Left ventricle myocardium superior (tissue), 1 donor: ENCODE measurements around the gene FJX1. TPM values are rescaled to one million over a fixed set of nuclear protein-coding genes. Genes with fewer than 3 reads are reported as not detected.

Source experiments
- ATAC-seq: fragments of 200-7000 bp; cut with Tn5 transposase; one replicate; pipeline ENCODE4 v1.9.1; 2020; ENCODE audit warnings: mild to moderate bottlenecking, moderate library complexity
- DNase-seq: peaks from one replicate; pipeline ENCODE4 v3.0.0-alpha.2; 2020
- intact Hi-C: fragments of 100-400 bp; cut with micrococcal nuclease; formaldehyde crosslinking; loops from one replicate; pipeline ENCODE4 v1.11.0; 2022
- long read RNA-seq: library from polyadenylated mRNA; unstranded; transcript quantifications from one replicate; pipeline ENCODE4 v2.0.0, GENCODE V29; 2021
- total RNA-seq: library from RNA; stranded (reverse); fragmentation: NEBNext Ultra II Directional; extraction: Animal tissue kit (Norgen Biotek cat#: 25700); gene quantifications from one replicate; pipeline ENCODE4 v1.2.1, GENCODE V29; 2021
- donor health status: DM: no; HTN: yes; CAD: no; lungs with severe emphysema.

FJX1 gene, protein sequence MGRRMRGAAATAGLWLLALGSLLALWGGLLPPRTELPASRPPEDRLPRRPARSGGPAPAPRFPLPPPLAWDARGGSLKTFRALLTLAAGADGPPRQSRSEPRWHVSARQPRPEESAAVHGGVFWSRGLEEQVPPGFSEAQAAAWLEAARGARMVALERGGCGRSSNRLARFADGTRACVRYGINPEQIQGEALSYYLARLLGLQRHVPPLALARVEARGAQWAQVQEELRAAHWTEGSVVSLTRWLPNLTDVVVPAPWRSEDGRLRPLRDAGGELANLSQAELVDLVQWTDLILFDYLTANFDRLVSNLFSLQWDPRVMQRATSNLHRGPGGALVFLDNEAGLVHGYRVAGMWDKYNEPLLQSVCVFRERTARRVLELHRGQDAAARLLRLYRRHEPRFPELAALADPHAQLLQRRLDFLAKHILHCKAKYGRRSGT
- 1.2 TPM for total RNA-seq
- long read RNA-seq, partial matches to known transcripts, result 0 of 4 reads
- long read RNA-seq, other reads (novel, unspliced or antisense), result 0 of 4 reads

DNA sequence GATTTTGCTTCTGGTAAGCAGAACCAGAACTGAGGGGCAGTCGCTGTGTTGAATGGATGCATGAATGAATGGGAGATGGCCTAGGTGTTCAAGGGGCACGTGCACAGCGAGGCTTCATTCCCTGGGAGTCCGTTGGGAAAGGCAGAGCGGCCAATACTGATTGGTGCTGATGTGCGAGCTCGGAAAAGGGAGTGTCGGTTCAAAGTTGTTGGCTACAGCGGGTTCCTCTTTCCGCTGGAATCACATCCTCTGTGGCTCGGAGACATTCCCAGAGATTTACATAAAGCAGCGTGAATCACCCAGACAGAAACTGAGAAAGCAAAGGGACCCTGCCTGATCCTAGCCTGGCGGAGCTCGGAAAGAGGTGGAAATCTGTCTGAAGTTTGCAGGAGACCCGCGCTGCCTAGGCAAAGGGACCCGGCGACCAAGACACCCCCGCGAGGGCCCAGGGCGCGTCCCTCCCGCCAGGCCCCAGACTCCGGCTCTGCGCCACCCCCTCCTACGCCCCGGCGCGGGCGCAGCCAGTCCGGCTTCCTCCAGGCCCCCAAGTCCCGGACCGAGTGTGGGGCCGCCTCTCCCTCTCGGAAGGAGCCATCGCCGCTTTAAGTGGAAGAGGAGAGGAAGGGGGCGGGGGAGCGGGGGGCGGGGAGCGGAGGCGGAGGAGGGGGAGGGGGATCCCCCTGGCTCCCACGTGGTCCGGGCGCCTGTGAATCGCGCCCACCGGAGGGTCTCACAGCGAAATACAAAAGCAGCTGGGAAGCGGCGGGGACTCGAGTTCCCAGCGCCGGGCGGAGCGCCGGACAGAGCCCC is at the start of gene FJX1:
FJX1 (plus strand) TSS at position 774 of the 810 bp plus-strand sequence. CDS start 177 bp downstream, outside the sequence.
- DNase-seq (peak; percentile 70), ATAC-seq (peak; percentile 74)
- intact Hi-C loops, result loop anchor here (10.0 kb wide), 3 partner anchors 517 to 857 kb away; no protein-coding TSS in a partner anchor

DNA sequence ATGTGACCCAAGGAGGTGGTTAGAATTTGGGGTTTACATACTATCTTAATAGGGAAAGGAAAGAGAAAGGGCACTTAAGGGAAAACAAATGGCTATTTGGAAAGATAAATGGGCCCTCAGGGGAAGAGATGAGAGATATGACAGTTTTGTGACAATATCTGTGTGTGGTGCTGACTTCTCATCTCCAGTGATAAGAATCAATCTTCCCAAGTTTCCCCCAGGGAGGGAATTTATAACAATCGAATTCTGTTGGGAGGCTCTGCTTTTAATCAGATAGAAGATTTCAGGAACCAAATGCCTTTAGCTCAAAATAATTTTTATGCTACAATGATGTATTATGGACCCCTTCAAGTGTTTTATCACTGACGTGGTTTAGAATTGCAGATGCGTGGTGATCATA is 46.6 kb upstream of the FJX1 start:
- DNase-seq, result no peak
- intact Hi-C loops, result no loop called here
- ATAC-seq, result no peak

DNA sequence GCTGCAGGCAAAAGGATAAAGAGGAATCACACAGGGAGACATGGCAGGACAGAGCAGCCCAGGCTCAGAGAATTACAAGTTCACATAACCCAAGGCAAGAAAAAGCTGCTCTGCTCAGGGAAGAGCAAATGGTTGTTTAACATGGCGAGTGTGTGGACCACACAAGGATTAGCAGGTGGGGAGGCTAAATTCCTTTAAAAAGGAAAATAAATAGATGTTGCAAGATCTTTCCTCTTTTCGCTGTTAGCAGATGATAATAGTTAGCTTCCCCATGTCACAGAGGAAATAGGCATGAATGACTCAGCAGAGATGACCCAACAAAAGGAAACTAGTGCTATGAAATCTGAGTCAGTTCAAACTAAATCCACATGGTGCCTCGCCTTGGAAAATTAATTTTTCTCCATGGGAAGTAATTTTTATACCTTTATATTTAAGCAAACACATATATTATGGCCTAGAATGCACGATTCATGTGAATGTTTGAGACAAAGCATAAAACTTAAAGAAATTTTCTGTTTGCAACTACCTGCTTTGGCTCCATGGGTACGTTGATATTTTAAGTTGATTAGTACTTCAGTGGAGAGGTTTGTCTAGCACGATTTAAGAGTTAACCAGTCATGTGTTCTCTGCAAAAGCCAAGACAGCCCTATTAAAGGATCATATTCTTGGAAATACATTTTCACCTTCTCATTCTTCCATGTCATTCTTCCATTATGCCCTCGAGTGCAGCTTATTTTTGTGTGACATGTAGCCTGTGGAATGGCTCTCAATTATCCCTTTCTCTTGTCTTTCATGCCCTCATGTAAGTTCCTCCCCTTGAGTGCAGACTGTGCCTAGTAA is 38.5 kb upstream of the FJX1 start:
- intact Hi-C loops, result no loop called here
- ATAC-seq, result peak; percentile 38
- DNase-seq, result no peak

DNA sequence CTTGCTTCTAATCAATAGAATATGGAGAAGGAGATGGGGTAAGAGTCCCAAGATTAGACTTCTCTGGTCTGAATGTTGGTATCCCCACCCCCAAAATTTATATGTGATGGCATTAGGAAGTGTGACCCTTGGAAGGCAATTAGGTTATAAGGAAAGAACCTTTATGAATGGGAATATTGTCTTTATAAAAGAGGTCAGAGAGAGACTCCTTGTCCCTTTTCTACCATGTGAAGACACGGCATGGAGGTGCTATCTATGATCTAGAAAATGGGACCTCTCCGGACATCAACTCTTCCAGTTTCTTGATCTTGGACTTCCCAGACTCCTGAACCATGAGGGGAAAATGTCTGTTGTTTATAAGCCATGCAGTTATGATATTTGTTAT is 37.9 kb upstream of the FJX1 start:
- DNase-seq (no peak), ATAC-seq (no peak)
- intact Hi-C loops, result no loop called here

DNA sequence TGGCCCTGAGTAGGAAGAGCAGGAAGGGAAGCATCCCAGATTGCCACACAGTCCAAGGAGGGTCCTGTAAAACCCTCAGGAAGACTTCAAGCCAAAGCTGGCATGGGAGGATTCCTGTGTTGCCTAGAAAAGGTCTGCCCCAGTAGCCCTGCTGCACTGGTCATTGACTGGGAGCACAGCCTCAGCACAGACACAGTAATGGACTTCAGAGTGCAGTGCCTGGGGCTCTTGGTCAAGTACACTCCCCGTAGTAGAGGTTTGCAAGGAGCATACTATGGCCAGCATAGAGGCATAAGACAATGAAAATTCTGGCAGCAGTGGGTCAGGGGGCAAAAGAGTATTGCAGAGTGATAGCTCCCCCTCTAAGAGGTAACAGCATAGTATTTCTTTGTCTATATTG is 36.2 kb upstream of the FJX1 start:
- intact Hi-C loops, result no loop called here
- no peak for DNase-seq
- no peak for ATAC-seq

DNA sequence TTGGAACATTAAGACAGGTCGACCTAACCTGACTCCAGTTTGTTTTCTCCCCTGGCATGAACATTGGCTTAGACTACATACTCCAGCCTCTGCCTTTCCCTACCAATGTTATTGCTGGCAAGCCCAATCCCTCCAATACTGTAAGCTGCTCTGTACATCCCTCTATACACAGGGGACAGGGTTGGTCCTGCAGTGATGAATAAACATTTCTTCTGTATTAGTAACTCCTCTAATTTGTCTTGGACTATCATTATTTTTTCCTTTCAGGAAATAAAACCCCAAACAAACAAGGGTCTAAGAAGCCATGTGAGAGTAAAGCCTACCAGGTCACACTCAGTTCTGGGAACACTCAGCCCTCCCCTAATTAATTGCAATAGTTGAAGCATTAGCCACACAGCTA is 35.1 kb upstream of the FJX1 start:
- ATAC-seq (no peak), DNase-seq (no peak)
- intact Hi-C loops, result no loop called here

DNA sequence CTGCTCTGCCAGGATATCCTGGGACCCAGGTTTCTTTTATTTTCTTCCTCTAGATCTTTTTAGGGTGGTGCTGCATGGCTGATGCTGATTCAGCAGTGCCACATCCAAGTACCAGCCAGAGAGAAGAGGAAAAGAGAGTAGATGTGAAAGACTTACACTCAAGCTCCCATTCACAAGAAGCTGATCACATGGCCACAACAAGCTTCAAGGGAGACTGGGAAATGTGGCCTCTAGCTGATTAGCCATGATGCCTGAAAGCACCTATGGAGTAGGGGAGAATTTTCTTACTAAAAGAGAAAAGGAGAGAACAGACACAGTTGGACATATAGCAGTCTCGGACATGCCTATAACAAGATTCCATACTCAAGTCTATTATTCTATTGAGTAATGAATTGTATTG is 34.4 kb upstream of the FJX1 start:
- ATAC-seq (no peak), DNase-seq (no peak)
- intact Hi-C loops, result no loop called here

DNA sequence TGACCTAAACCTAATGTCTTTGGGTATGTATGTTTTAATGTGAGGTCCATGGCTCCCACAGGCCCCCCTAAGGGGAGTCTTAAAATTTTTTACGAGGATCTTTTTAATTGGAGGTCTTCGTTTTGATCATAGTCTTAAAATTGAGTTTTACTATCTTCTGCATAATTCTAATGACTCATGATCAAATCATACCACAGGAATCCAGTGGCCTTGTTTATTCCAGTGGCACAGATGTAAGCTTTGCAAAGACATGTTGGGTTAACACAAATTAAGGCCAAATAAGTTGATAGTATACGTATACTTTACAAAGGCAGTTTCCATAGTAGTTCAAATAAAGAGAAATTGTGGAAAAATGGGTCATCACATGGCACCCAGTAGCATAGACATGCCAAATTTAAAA is 33.9 kb upstream of the FJX1 start:
- ATAC-seq, result no peak
- intact Hi-C loops, result no loop called here

DNA sequence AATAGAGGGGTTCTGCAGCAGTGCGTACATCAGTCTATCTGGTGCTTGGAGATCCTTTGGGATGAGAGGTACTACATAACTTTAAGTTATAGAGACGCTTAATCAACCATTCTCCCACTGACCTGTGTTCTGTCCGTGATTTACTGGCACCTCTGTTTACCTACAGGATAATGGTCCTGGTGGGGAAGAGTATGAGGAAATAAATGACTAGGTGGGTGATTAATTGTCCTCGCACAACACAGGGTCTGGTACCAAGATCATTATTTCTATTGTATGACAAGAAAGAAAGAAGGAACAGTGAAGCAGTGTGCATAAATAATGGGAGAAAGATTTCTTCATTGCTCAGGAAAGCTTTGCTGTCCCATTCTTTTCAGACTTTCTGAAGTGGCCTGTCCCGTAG is 32.8 kb upstream of the FJX1 start:
- ATAC-seq (no peak), DNase-seq (no peak)
- intact Hi-C loops, result no loop called here

More for the DNA sequence above, 33.9 kb upstream of the FJX1 start:
- no peak for DNase-seq

DNA sequence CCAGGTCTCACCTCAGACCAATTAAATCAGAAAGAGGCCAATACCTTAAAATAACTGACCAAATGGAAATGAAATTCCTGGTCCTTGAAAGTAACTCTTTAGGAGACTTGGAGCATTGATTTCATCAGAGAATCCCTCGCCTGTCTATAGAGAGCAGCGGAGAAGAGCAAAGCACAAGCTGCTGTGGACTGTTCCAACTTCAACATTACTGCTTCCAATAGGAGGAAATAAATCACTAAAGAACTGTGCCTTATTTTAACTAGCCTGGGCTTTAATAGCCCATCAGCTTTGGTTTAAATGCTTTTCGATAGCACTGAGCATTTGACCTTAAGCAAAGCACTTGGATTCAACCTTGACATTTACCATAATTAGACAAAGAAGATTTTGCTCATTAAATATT is 32.0 kb upstream of the FJX1 start:
- intact Hi-C loops, result no loop called here
- ATAC-seq, result no peak
- DNase-seq, result no peak

DNA sequence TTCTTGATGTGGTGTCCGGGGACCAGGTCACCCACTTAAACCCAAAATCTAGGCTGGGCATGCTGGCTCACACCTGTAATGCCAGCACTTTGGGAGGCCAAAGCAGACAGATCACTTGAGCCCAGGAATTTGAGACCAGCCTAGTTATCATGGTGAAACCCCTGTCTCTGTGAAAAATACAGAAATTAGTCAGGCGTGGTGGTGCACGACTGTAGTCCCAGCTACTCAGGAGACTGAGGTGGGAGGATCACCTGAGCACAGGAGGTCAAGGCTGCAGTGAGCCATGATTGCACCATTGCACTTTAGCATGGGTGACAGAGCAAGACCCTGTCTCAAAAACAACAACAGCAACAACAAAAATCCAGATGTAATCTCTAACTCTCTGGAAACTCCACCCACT is 30.3 kb upstream of the FJX1 start:
- ATAC-seq, result no peak
- DNase-seq, result no peak
- intact Hi-C loops, result no loop called here

DNA sequence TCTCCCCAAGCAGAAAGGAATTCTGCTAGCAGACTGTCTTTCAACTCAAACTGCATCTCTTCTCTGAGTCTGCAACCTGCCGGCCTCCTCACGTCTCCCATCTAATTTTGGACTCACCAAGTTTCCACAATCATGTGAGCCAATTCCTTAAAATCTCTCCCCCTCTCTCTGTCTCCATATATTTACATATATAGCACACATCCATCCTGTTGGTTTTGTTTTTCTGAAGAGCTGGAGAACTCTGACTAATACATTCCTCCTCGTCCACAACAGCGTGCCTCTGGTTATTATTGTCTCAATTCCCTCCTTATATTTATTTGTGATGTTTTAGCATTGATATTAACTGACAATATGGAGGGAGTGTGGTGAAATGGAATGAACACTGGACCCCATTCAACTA is 29.6 kb upstream of the FJX1 start:
- DNase-seq (no peak), ATAC-seq (no peak)
- intact Hi-C loops, result no loop called here

DNA sequence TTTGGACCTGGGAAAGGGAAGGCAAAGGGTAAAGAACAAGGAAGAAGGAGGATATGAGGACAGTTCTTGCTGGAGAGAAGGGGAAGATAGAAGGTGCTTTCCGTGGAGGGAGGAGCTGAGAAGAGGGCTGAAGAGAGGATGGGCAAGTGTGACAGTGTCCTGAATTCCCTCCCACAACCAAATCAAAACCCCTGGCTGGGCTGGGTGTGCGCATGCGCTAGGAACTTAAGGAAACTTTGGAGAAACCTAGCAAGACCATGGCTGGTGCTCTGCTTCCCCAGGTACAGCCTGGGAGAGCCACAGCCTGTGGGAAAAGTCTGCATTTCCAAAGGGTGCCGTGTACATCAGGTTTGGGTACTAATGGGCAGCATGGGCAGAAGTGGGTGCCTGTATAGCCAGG is 29.0 kb upstream of the FJX1 start:
- intact Hi-C loops, result no loop called here
- DNase-seq (no peak), ATAC-seq (no peak)

DNA sequence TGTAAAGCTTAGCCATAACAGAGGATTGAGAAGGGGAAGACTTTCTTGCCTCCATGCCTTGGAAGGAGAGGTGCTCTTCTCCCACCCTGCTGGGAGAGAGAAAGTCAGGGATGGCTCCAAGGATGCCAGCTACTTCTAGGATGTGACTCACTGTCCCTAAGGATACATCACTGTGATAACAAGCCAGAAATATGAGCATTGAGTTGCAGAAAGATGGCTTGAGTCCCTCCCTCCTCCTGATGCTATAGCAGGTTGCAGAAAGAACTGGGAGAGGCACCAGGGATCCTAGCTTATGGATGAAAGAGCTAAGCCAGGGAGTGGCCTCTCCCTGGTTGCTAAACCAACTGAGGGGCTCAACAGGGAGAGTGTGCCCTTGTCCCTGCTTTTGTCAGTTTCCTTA is 27.8 kb upstream of the FJX1 start:
- DNase-seq (no peak), ATAC-seq (no peak)
- intact Hi-C loops, result no loop called here

DNA sequence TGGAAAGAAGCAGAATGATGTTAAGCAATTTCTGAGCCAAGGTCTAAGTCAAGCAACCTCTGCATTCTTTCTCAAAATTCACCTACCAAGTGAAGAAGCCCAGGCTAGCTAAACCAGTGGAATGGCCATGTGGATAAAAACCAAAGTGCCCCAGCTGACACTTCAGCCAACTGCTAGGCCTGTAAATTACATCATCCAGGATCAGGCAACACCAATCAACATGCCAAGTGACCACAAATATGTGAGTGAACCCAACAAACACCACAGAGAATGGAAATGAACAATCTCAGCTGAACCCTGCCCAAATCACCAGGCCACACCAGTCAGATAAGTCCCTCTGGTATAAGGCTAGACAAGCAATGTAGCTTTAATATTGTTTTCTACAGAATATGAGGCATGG is 25.1 kb upstream of the FJX1 start:
- no peak for DNase-seq
- ATAC-seq, result no peak

DNA sequence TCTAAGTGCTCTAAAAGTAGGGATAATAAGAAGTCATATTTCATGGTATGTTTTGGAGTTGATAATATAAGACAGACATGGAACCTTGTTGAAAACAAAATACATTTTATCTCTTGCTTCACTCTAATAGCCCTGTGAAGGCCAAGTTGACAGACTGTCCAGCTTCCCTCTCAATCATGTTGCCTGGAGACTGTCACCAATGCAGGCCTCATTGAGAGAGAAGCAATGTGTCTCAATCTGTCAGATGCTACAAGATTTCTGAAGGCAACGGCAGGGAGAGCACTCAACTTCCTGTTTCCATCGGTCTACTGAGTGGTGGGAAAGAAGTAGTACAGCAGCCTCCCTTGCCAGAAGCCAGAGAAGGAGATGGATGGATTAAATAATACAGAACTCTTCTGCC is 23.6 kb upstream of the FJX1 start:
- no peak for DNase-seq
- no peak for ATAC-seq
- intact Hi-C loops, result no loop called here

More for the DNA sequence above, 25.1 kb upstream of the FJX1 start:
- intact Hi-C loops, result no loop called here

DNA sequence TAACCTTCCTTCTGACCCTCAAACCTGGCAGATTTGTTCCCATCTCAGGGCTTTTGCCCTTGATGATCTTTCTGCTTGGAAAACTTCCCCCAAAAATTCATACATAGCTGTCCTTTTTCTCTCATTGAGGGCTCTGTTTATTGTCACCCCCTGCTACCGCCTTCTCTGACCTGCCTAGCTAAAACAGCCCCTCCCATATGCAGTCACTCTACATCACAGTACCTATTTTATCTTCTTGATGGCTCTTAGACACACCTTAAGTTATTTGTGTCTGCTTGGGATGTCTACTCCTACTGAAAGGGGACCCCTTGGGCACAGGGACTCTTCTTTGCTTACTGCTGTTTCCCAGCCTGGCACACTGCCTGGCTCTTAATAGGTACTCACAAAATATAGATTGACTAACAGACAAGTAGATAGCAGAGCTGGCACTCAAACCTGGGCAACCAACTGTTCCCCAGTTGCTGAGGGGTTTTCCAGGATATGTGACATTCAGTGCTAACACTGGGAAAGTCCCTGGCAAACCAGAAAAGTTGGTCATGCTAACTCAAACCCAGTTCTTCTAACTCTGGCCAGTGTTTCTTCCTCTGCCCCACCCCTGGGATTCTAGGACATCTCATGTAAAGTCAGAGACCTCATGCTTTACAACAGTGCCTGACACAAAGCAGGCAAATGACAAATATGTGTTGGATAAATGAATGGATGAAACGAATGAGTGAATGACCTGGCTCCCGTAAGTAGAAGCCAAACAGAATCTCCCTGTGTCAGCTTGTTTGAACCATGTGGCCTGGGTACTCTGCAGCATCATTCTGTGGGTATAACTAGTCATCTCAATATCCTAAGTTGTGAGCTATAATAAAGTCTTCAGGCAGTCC is 19.8 kb upstream of the FJX1 start:
- ATAC-seq (no peak), DNase-seq (no peak)
- intact Hi-C loops, result no loop called here

DNA sequence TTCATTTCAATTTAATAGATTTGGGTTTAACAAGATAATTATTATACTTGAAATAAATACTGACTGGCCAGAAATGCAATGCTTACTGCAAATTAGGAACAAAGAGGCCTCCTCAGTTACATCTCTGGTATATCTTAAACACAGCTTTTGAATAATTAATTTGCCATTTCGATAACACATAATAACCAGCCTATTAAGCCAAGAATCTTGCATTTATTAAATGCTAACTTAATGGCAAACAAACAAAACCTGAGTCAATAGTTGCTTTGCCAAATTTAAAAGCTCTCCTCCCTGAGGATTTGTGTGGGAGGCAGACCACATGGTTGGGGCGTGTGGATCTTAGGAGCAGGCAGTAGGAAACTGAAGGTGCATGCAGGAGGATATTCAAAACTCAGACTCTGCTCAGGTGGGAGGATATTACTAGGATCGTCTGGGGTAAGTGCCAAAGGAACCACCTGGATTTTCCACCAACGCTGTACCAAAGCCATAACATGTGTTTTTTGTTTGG is 17.9 kb upstream of the FJX1 start:
- intact Hi-C loops, result no loop called here
- no peak for DNase-seq
- ATAC-seq, result no peak
